Neural cell (in vitro differentiated cells): ENCODE measurements around the gene OR5D16.

Experiments
- RAD21 ChIP-seq: fragments of 450-650 bp; conservative IDR thresholded peaks from 2 replicates; pipeline ENCODE4 v1.6.1; 2014; ENCODE audit warnings: antibody characterized with exemption, mild to moderate bottlenecking, moderate library complexity
- TF ChIP-seq, protein P1 (sequence below): fragments of 450-650 bp; IDR thresholded peaks from 2 replicates; pipeline ENCODE4 v1.5.1; 2014; ENCODE audit warnings: antibody characterized with exemption, mild to moderate bottlenecking, moderate library complexity; ENCODE audit not compliant: poor library complexity, severe bottlenecking
- TF ChIP-seq, protein P2 (sequence below): IDR thresholded peaks from 2 replicates; pipeline ENCODE4 v1.6.1; 2012; ENCODE audit warnings: borderline replicate concordance

DNA sequence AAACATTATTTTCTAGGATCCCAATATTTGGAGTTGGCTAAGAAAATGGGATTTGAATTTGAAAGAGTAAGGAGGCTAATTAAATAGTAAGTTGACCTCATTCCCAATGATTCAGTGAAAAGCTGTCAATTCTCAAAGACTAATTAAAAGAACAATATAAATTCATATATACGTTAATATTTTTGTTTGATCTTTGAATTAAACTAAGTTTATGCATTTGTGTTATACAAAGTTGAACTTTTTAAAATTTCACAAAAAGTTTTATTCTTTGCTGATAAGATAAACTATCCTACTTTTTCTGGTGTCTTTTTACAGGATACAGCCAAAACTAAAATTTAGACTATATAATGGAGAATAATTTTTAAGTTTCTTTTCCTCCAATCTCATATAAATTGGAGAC lies 27.5 kb upstream of the OR5D16 start, which contains the start of gene OR5L1:
- TF ChIP-seq, protein P1, sequence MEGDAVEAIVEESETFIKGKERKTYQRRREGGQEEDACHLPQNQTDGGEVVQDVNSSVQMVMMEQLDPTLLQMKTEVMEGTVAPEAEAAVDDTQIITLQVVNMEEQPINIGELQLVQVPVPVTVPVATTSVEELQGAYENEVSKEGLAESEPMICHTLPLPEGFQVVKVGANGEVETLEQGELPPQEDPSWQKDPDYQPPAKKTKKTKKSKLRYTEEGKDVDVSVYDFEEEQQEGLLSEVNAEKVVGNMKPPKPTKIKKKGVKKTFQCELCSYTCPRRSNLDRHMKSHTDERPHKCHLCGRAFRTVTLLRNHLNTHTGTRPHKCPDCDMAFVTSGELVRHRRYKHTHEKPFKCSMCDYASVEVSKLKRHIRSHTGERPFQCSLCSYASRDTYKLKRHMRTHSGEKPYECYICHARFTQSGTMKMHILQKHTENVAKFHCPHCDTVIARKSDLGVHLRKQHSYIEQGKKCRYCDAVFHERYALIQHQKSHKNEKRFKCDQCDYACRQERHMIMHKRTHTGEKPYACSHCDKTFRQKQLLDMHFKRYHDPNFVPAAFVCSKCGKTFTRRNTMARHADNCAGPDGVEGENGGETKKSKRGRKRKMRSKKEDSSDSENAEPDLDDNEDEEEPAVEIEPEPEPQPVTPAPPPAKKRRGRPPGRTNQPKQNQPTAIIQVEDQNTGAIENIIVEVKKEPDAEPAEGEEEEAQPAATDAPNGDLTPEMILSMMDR: no peak
- TF ChIP-seq RAD21: no peak
- TF ChIP-seq, protein P2, sequence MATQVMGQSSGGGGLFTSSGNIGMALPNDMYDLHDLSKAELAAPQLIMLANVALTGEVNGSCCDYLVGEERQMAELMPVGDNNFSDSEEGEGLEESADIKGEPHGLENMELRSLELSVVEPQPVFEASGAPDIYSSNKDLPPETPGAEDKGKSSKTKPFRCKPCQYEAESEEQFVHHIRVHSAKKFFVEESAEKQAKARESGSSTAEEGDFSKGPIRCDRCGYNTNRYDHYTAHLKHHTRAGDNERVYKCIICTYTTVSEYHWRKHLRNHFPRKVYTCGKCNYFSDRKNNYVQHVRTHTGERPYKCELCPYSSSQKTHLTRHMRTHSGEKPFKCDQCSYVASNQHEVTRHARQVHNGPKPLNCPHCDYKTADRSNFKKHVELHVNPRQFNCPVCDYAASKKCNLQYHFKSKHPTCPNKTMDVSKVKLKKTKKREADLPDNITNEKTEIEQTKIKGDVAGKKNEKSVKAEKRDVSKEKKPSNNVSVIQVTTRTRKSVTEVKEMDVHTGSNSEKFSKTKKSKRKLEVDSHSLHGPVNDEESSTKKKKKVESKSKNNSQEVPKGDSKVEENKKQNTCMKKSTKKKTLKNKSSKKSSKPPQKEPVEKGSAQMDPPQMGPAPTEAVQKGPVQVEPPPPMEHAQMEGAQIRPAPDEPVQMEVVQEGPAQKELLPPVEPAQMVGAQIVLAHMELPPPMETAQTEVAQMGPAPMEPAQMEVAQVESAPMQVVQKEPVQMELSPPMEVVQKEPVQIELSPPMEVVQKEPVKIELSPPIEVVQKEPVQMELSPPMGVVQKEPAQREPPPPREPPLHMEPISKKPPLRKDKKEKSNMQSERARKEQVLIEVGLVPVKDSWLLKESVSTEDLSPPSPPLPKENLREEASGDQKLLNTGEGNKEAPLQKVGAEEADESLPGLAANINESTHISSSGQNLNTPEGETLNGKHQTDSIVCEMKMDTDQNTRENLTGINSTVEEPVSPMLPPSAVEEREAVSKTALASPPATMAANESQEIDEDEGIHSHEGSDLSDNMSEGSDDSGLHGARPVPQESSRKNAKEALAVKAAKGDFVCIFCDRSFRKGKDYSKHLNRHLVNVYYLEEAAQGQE: no peak
